ENCODE results near the gene UNC13B.
"Not testable (repeated sequence)": the region's sequence is repeated elsewhere in the genome, so short reads cannot be mapped to it uniquely, and the experiment has no call there.

GRCh38 chr9:35182401-35182800 is 20.6 kb downstream of the UNC13B start:
- not testable (repeated sequence) for TF ChIP-seq POLR2A (IDR thresholded peaks at IDR 0.05; ENCODE audit: low read depth, low read length); POLR2AphosphoS5 (IDR thresholded peaks at IDR 0.05; ENCODE audit: low read depth, low read length); TAF1 (IDR thresholded peaks at IDR 0.05; ENCODE audit: borderline replicate concordance, low read depth, low read length)

All from GM12892 (cell line).